Activated CD8-positive, alpha-beta memory T cell treated with anti-CD3 and anti-CD28 coated beads, Interleukin-2, amount 50 U/mL, for 4 hours (primary cell): ENCODE data around the gene STUB1.
A peak's percentile ranks its signal among the peaks of the same experiment; 100 is the strongest.

Experiments
- DNase-seq: peaks from one replicate; pipeline ENCODE4 v3.0.0-alpha.2; 2020

Gene STUB1

DNA sequence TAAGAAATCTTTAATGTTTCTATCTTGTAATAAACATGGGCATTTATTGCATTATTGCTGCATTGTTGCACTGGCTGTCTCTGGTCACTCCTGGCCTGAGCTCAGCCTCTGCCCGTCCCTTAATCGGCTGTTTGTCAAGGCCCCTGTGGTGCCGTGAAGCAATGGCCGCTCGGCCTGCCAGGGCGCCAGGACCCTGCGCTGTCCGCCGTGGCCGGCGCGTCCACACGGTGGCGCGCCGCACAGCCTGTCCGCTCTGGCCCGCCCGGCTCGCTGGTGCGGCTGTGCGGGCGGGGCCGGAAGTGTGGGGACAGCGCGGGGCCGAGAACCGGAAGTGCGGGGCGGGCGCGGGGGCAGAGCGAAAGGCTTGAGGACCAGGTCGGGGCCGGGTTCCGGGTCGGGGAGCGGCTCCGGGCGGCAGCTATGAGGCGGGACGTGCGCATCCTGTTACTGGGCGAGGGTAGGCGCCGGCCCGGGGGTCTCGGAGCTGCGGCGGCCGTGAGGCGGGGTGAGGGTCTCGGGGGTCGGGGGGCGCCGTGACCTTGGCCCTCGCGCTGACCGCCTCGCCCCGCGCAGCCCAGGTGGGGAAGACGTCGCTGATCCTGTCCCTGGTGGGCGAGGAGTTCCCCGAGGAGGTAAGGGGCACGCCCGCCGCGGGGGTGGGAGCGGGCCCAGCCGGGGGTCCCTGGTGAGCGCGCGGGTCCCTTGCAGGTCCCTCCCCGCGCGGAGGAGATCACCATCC, 12.3 kb upstream of the STUB1 start, which contains the start of gene RHOT2:
Gene RHOT2 (plus strand): TSS at position 353 of the 739 bp plus-strand sequence. CDS start 68 bp downstream, at position 421.
- peak; percentile 92 for DNase-seq

DNA sequence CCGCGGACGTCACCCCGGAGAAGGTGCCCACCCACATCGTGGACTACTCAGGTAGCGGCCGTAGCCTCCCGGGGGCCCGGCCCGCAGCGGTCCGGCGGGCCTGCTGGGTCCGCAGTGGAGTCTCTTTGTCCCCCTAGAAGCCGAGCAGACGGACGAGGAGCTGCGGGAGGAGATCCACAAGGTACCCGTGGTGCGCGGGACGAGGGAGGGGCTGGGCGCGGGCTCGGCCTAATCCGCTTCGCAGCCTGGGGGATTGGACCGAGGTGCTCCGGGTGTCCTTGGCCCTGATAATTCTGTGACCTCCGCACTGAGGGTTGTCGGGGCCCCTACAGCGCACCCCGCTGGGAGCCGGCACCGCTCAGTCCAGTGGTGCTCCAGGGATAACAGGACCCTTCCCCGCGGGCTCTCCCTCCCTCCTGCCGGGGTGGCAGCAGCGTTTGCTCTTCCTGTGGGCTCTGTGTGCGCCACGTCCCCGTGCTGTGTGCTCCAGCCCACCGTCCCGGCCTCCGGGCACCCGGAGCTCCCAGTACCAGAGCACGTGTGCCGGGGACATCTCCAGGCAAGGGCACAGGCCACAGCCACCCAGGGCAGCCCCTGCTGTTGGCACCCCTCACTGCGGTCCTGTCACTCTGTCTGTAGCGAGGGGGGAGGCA, 11.6 kb upstream of the STUB1 start:
- DNase-seq: no peak

DNA sequence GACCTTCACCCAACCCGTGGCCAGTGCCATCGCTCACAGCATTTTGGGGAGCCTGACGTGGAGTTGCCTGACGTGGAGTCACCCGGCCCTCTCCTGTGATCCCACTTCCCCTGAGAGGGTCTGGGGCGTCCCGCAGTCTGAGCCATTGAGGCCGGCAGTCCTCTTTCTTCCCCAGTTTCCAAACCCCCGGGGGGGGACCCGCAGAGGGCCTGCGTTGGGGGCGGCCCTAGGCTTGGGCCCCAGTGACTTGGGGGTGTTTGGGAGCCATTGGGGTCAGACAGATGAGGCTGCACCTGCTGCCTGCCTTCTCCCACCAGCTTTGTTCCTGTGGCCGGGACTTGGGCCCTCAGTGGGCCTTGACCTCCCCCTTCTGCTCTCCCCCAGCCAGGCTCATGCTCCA, 10.5 kb upstream of the STUB1 start:
- DNase-seq: no peak

DNA sequence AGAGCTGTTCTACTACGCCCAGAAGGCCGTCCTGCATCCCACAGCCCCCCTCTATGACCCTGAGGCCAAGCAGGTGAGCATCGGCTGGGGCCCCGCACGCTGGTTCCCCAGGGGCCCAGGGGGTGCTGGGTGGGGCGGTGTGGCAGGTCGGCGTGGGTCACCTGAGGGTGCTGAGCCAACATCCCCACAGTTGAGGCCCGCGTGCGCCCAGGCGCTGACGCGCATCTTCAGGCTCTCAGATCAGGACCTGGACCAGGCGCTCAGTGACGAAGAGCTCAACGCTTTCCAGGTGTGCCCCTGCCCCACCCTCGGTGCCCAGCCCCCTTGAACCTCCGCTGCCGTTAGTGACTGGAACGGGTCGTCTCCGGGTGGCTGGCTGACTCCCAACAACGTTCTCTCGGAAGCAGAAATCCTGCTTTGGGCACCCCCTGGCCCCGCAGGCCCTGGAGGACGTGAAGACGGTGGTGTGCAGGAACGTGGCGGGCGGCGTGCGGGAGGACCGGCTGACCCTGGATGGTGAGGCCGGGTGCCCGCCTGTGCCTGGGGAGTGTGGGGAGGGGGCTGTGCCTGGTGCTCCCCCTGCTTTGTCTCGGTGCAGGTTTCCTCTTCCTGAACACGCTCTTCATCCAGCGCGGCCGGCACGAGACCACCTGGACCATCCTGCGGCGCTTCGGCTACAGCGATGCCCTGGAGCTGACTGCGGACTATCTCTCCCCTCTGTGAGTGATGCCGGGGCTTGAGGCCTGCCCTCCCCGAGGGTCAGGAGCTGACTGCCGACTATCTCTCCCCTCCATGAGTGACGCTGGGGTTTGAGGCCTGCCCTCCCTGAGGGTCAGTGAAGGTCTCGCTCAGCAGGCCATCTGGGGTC, 9.5 kb upstream of the STUB1 start:
- DNase-seq: no peak

DNA sequence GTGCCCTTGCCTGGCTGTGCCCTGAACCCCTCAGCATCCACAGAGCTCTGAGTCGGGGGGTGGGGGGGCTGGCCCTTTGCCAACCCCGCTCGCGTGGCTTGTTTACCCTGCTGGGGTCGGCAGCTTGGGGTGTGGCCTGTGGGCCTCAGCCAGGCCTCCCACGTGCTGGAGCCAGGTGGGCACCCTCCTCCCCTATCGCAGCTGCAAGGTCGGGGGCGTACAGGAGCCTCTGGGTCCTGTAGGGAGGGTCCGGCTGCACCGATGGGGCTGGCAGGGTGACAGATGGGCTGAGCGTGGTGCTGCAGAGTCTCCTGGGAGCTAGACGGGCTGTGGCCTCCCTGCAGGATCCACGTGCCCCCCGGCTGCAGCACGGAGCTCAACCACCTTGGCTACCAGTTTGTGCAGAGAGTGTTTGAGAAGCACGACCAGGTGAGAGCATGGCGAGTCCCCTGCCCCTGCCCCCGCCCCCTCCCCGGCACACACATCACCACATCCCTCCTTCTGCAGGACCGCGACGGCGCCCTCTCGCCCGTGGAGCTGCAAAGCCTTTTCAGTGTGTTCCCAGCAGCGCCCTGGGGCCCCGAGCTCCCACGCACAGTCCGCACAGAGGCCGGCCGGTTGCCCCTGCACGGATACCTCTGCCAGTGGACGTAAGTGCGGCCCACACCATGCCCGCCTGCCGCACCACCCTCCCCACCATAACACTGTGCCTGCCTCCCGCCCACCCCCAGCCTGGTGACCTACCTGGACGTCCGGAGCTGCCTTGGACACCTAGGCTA, 8.7 kb upstream of the STUB1 start:
- no peak for DNase-seq

DNA sequence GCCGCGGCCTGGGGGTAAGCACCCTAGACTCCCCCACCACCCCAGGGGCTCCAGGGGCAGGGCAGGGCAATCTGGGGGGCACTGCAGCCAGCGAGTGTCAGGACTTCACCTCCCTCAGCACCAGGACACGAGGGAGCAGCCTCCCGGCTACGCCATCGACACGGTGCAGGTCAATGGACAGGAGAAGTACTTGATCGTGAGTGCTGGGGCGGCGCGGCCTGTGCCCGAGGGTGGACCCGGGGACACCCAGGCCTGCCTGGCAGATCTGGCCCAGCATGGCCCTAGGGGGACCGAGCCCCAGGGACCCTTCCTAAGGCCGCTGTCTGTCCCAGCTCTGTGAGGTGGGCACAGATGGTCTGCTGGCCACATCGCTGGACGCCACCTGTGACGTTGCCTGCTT, 7.8 kb upstream of the STUB1 start:
- DNase-seq: no peak

DNA sequence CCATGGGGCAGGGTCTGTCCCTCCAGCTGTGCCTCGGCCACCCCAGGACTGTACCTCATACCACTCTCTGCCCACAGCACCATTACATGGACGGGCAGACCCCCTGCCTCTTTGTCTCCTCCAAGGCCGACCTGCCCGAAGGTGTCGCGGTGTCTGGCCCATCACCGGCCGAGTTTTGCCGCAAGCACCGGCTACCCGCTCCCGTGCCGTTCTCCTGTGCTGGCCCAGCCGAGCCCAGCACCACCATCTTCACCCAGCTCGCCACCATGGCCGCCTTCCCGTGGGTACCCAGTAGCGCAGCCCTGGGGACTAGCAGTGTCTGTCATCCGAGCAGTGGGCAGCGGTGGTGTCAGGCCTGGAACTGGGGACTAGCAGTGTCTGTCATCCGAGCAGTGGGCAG, 7.4 kb upstream of the STUB1 start:
- DNase-seq: no peak

DNA sequence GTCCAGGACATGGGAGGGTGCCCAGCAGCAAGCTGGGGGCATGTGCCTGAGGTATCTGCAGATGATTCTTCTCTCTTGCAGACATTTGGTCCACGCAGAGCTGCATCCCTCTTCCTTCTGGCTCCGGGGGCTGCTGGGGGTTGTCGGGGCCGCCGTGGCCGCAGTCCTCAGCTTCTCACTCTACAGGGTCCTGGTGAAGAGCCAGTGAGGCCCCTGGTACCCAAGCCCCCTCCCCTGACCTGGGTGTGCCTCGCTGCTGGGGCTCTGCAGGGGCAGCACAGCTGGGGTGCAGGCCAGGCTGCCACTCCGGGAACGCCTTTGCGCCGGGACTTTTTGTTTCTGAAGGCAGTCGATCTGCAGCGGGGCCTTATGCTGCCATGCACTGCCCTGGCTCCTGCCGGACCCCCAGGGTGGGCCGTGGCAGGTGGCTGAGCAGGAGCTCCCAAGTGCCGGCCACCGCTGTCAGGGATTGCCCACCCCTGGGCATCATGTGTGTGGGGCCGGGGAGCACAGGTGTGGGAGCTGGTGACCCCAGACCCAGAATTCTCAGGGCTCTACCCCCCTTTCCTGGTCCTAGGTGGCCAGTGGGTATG, 6.7 kb upstream of the STUB1 start:
- no peak for DNase-seq

DNA sequence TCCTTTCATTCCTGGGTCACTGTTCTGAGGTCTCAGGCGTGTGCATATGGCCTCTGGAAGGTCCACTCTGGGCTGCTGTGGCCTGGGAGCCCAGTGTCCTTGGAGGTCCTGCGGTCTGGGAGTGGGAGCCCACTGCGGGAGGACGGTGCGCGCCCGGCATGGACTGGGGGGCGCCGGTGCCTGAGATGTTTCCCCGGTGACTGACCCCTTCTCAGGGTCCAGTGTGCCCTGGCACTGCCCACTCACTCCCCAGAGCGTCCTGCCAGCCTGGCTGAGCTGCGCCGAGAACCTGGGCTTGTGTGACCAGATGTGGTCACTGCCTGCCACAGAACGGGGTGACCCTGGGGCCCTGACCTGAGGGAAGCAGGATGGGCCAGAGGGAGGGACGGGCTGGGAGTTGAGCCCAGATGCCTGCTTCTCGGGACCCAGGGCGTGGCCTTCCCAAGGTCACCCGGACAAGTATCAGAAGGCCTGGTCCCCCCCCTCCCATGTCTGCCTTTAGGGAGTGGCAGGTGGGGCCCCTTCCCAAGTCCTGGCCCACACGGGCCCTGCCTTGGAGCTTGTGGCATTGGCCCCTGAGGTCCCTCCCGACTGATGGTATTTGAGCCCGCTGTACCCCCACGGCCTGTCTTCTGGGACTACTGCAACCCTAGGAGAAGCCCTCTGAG, 5.9 kb upstream of the STUB1 start:
- no peak for DNase-seq

DNA sequence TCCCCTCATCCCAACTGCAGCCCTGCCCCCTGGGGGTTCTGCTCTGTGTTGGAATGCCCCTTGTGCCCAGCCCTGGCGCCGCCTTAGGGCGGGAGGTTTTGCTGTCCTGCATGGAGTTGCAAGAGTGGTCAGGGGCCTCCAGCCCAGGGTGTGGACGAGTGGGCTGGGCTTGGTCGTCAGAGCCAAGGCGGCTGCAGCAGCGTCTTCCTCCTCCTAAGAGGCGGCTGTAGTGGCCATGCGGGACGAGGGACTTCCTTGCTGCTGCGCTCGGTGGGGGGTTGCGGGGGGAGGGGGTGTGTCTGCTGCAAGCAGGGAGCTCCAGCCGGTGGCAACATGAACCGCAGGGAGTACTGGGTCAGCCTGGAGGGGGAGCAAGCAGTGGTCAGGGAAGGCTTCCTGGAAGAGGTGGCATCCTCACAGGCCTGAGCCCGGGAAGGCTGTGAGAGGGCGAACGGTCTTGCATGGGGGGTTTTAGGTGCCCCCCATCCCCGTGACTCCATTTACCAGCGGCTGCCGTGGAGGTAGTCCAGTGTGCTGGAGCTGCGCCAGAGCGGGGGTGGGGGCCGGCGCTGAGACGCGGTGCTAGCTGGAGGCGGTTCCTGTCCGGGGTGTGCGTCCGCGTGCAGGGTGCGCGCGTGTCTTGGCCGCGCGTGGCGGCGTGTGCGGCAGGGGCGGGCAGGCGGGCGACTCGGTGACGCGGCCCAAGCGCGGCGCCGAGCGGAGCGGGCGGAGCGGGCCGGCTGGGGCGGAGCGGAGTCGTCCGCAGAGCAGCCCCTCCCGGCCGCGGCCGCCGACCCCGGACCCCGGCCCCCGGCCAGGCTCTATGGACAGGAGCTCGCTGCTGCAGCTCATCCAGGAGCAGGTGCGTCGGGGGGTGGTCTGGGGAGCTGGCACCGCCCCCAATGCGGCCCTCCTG, 5.0 kb upstream of the STUB1 start, which contains the start of gene RHBDL1:
Gene RHBDL1 (plus strand): TSS at position 704 of the 916 bp plus-strand sequence. CDS start 120 bp downstream, at position 824.
- DNase-seq: no peak

DNA sequence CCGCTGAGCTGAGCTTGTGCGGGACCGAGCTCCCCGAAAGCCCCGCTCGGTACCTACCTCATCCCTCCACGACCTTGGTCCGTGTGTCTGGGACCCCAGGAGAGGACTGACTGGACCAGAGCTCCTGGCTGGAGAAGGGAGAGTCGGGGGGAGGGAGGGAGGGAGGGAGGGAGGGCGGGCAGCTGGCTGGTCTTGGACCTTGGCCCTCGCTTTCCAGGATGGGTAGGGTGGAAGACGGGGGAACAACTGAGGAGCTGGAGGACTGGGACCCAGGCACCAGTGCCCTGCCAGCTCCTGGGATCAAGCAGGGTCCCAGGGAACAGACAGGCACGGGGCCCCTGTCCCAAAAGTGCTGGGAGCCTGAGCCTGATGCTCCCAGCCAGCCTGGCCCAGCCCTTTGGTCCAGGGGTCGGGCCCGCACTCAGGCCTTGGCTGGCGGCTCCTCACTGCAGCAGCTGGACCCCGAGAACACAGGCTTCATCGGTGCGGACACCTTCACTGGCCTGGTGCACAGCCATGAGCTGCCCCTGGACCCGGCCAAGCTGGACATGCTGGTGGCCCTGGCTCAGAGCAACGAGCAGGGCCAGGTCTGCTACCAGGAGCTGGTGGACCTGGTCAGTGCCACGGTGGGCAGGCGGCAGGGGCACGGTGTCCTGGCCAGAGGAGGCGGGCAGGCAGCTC, 4.2 kb upstream of the STUB1 start:
- no peak for DNase-seq

DNA sequence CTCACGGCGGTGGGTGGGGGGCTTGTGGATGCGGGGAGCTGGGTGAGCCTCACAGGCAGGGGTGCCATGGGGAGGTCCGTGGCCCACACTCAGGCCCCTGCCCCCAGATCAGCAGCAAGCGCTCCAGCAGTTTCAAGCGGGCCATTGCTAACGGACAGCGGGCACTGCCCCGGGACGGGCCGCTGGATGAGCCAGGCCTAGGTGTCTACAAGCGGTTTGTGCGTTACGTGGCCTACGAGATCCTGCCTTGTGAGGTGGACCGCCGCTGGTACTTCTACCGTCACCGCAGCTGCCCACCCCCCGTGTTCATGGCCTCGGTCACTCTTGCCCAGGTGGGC, 3.7 kb upstream of the STUB1 start:
- no peak for DNase-seq

DNA sequence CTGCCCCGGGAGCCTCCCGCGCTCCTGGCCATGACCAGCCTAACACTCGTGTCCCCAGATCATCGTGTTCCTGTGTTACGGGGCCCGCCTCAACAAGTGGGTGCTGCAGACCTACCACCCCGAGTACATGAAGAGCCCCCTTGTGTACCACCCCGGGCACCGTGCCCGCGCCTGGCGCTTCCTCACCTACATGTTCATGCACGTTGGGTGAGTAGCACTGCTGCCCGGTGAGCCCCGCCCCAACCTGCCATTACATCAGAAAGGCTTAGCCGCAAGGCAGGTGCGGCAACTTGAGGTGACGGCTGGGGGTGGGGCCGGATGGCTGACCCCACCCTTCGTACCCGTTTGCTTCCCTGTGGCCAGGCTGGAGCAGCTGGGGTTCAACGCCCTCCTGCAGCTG, 3.3 kb upstream of the STUB1 start:
- no peak for DNase-seq

DNA sequence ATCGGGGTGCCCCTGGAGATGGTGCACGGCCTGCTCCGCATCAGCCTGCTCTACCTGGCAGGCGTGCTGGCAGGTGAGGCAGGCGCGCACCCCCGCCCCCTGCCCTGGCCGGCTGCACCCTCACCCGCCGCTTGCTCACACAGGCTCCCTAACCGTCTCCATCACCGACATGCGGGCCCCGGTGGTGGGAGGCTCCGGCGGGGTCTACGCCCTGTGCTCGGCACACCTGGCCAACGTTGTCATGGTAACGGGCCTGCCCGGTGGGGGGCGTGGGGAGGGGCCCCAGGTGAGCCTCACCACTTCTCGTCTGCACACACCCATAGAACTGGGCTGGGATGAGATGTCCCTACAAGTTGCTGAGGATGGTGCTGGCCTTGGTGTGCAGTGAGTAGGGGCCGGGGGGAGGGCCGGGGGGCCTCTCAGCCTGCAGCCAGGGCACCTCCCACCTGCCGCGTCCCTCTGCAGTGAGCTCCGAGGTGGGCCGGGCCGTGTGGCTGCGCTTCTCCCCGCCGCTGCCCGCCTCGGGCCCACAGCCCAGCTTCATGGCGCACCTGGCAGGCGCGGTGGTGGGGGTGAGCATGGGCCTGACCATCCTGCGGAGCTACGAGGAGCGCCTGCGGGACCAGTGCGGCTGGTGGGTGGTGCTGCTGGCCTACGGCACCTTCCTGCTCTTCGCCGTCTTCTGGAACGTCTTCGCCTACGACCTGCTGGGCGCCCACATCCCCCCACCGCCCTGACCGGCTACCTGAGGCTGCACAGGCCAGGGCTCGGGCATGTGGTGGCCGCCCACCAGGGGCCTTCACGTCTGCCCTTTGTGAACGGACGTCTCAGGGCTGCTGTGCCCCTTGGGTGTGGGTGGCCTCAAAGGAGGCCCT, 2.7 kb upstream of the STUB1 start:
- no peak for DNase-seq

DNA sequence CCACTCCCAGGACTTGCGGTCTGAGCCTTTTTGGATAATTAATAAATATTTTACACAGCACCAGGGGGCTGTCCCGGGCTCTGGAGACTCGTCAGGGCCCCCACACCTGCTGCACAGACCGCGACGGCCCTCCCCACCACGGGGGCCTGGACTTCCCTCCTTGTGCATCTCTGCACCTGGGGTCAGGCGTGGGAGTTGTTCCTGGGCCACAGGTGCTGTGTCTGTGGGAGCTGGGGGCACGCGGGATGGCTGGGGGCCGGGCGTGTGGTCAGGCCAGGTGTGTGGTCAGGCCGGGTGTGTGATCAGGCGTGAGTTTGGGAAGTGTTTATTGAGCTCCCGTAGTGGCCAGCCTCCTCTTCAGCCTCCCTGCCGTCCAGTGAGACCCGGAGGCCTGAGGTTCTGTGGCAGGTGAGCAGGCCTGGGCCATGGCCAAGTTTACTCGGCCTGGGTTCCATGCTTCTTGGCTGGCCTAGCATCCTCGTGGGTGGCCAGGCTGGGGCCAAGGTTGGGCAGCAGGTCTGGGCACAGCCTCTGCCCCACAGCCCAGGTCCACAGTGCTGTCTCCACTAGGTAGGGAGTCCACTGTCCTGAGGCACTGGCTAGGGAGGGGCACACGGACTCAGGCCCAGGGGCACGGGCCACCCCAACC, 1.9 kb upstream of the STUB1 start:
- no peak for DNase-seq

DNA sequence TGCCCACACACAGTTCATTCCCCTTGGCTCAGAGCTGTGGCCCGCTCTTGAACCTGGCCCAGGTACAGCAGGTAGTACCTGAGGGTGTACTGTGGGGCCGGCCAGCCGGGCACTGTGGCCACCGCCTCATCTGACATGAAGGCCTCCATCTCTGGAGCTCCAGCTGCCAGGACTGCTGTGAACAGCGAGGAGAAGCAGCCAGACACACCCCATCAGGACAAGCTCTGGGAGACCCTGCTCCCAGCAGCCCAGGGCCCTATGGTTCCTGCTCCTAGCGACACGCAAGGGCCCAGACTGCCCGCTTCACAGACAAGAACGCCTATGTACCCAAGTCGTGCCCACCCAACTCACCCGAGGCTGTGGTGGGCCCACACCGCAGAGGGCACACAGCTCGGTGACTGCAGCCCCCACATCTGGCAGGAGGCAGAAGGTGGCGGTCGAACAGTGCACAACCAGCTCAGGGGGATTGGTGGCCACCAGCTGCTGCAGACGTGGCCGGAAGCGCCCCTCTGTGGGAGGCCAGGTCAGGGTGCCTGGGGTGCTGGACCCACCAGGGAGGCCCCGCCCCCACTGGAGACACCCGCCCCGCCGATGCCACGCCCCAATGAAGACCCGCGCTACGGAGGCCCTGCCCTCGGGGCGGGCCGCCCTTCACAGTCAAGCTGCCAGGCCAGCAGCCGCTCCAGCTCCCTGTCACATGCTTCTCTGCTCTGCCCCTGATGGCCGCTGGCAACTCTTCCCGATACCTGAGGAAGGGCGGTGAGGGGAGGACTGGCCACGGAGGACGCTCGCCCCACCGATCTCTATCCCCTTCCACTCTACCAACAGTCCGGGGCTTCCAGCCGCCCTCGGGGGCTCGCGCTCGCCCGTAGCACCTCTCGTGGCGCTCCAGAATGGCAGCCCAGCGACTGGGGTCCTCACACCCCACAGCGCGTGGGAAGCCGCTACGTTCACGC, 1.1 kb upstream of the STUB1 start:
- DNase-seq: peak; percentile 55

DNA sequence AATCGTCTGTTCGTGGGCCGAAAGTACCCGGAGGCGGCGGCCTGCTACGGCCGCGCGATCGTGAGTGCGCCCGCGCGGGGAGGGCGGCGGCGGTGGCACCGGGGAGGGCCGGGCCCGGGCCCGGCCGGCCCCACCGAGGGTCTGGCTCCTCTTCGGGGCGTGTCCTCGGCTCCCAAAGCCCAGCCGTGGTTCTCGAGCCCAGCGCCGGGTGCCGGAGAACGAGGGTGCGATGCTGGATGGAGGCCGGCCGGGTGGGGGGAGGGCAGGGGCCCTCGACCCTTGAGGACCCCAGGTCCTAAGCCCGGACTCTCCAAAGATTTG, 375 bp downstream of the STUB1 start:
- DNase-seq: no peak
